H9 (cell line): ENCODE measurements around the gene IMPDH2. TPM values are rescaled to one million over a fixed set of nuclear protein-coding genes. Genes with fewer than 3 reads are reported as not detected.

Experiments
- DNase-seq: peaks from one replicate; pipeline ENCODE4 v3.0.0-alpha.2; 2017
- H2AFZ ChIP-seq: one replicate; pipeline ENCODE4 v1.6.1; 2013; ENCODE audit warnings: mild to moderate bottlenecking, low read length, control low read depth, moderate library complexity
- H2AK5ac ChIP-seq: 2 replicates; pipeline ENCODE4 v1.6.1; 2013; ENCODE audit warnings: low read length, control low read depth, mixed read lengths; ENCODE audit not compliant: insufficient read length
- H2BK120ac ChIP-seq: one replicate; pipeline ENCODE4 v1.6.1; 2013; ENCODE audit warnings: low read depth, mild to moderate bottlenecking, low read length, control low read depth, inconsistent platforms; ENCODE audit not compliant: poor library complexity, severe bottlenecking
- H2BK12ac ChIP-seq: 2 replicates; pipeline ENCODE4 v1.6.1; 2013; ENCODE audit warnings: low read length, control low read depth, mixed read lengths, low read depth; ENCODE audit not compliant: insufficient read length
- H2BK15ac ChIP-seq: 2 replicates; pipeline ENCODE4 v1.6.1; 2013; ENCODE audit warnings: low read depth, low read length, control low read depth
- H2BK20ac ChIP-seq: one replicate; pipeline ENCODE4 v1.6.1; 2013; ENCODE audit warnings: low read depth, mild to moderate bottlenecking, low read length, control low read depth, inconsistent platforms; ENCODE audit not compliant: poor library complexity, severe bottlenecking
- H2BK5ac ChIP-seq: 2 replicates; pipeline ENCODE4 v1.6.1; 2013; ENCODE audit warnings: low read length, control low read depth, mixed read lengths; ENCODE audit not compliant: insufficient read length
- H3K14ac ChIP-seq: 2 replicates; pipeline ENCODE4 v1.6.1; 2013; ENCODE audit warnings: low read length, control low read depth; ENCODE audit not compliant: insufficient read depth
- H3K18ac ChIP-seq: 2 replicates; pipeline ENCODE4 v1.6.1; 2013; ENCODE audit warnings: low read depth, mild to moderate bottlenecking, mixed read lengths, low read length, control low read depth; ENCODE audit not compliant: insufficient read length
- H3K23ac ChIP-seq: 2 replicates; pipeline ENCODE4 v1.6.1; 2013; ENCODE audit warnings: low read length, control low read depth, mixed read lengths, low read depth; ENCODE audit not compliant: insufficient read length
- H3K23me2 ChIP-seq: 2 replicates; pipeline ENCODE4 v1.6.1; 2013; ENCODE audit warnings: low read depth, mild to moderate bottlenecking, mixed read lengths, low read length, control low read depth; ENCODE audit not compliant: insufficient read length, poor library complexity, severe bottlenecking
- H3K27ac ChIP-seq: 2 replicates; pipeline ENCODE4 v1.5.1; 2013; ENCODE audit warnings: low read length, control low read depth, mixed read lengths, low read depth; ENCODE audit not compliant: insufficient read length
- H3K27me3 ChIP-seq: 2 replicates; pipeline ENCODE4 v1.6.1; 2013; ENCODE audit warnings: low read length, control low read depth, inconsistent platforms; ENCODE audit not compliant: insufficient read depth
- H3K4ac ChIP-seq: 2 replicates; pipeline ENCODE4 v1.6.1; 2013; ENCODE audit warnings: low read depth, mild to moderate bottlenecking, control low read depth, inconsistent platforms, low read length, moderate library complexity
- H3K4me1 ChIP-seq: 2 replicates; pipeline ENCODE4 v1.6.1; 2013; ENCODE audit warnings: low read length, control low read depth, inconsistent platforms; ENCODE audit not compliant: insufficient read depth
- H3K4me2 ChIP-seq: 2 replicates; pipeline ENCODE4 v1.6.1; 2013; ENCODE audit warnings: low read length, control low read depth, mixed read lengths; ENCODE audit not compliant: insufficient read length, insufficient read depth
- H3K56ac ChIP-seq: 2 replicates; pipeline ENCODE4 v1.6.1; 2013; ENCODE audit warnings: low read depth, mild to moderate bottlenecking, mixed read lengths, low read length, control low read depth; ENCODE audit not compliant: insufficient read length
- H3K79me1 ChIP-seq: 2 replicates; pipeline ENCODE4 v1.6.1; 2013; ENCODE audit warnings: low read depth, mild to moderate bottlenecking, moderate library complexity, low read length, control low read depth, inconsistent platforms; ENCODE audit not compliant: insufficient read depth, poor library complexity, severe bottlenecking
- H3K79me2 ChIP-seq: 2 replicates; pipeline ENCODE4 v1.6.1; 2013; ENCODE audit warnings: low read length, control low read depth, inconsistent platforms; ENCODE audit not compliant: insufficient read depth
- H3K9ac ChIP-seq: 2 replicates; pipeline ENCODE4 v1.6.1; 2013; ENCODE audit warnings: low read length, control low read depth, mixed read lengths; ENCODE audit not compliant: insufficient read length; ENCODE audit errors: extremely low read depth
- H3K9me3 ChIP-seq: one replicate; pipeline ENCODE4 v1.6.1; 2013; ENCODE audit warnings: low read depth, low read length, inconsistent platforms; ENCODE audit not compliant: control insufficient read depth
- H3T11ph ChIP-seq: one replicate; pipeline ENCODE4 v1.6.1; 2013; ENCODE audit warnings: mild to moderate bottlenecking, low read length, control low read depth, inconsistent platforms
- H4K20me1 ChIP-seq: one replicate; pipeline ENCODE4 v1.6.1; 2013; ENCODE audit not compliant: control insufficient read depth, insufficient read length, insufficient read depth
- H4K5ac ChIP-seq: 2 replicates; pipeline ENCODE4 v1.6.1; 2013; ENCODE audit warnings: low read depth, mild to moderate bottlenecking, mixed read lengths, low read length, control low read depth; ENCODE audit not compliant: insufficient read length
- H4K8ac ChIP-seq: replicated peaks from 2 replicates; pipeline ENCODE4 v1.6.1; 2013; ENCODE audit warnings: low read length, control low read depth, mixed read lengths, low read depth; ENCODE audit not compliant: insufficient read length
- H4K91ac ChIP-seq: 2 replicates; pipeline ENCODE4 v1.6.1; 2013; ENCODE audit warnings: low read depth, mild to moderate bottlenecking, moderate library complexity, mixed read lengths, low read length, control low read depth; ENCODE audit not compliant: insufficient read length
- H3K27ac Mint-ChIP-seq, 3 experiments: 2 replicates in 2 of 3; 3 replicates in 1 of 3; pipeline ENCODE4 v1.8.0; 2020 to 2021; ENCODE audit warnings: mixed read lengths in 3 of 3, mild to moderate bottlenecking in 1 of 3, moderate library complexity in 1 of 3
- H3K27me3 Mint-ChIP-seq: 2 replicates; pipeline ENCODE4 v1.8.0; 2021; ENCODE audit warnings: low read depth, mild to moderate bottlenecking, moderate library complexity, mixed read lengths
- H3K36me3 Mint-ChIP-seq, 3 experiments: 2 replicates in 2 of 3; 3 replicates in 1 of 3; pipeline ENCODE4 v1.8.0; 2020 to 2021; ENCODE audit warnings: low read depth in 3 of 3, mixed read lengths in 3 of 3; ENCODE audit not compliant: insufficient read depth in 1 of 3
- H3K4me1 Mint-ChIP-seq, 2 experiments: 2 replicates each; pipeline ENCODE4 v1.8.0; 2020; ENCODE audit warnings: mixed read lengths in 2 of 2
- H3K4me3 Mint-ChIP-seq, 2 experiments: 2 replicates in 1 of 2; 3 replicates in 1 of 2; pipeline ENCODE4 v1.8.0; 2020 to 2021; ENCODE audit warnings: mild to moderate bottlenecking in 2 of 2, mixed read lengths in 2 of 2, moderate library complexity in 1 of 2
- H3K9me3 Mint-ChIP-seq, 2 experiments: 2 replicates in 1 of 2; 3 replicates in 1 of 2; pipeline ENCODE4 v1.8.0; 2020; ENCODE audit warnings: mild to moderate bottlenecking in 2 of 2, mixed read lengths in 2 of 2, moderate library complexity in 1 of 2
- WGBS: extraction: QIAGEN DNeasy Blood & Tissue Kit; methylation state at CpG from one replicate; pipeline ENCODE4 v1.1.7; 2013; ENCODE audit warnings: missing lambda C conversion rate, low lambda C conversion rate, mixed read lengths; ENCODE audit not compliant: insufficient read length; ENCODE audit errors: extremely low coverage; 5-methylcytosine and 5-hydroxymethylcytosine counted together
- total RNA-seq: library from RNA; stranded (reverse); gene quantifications from 2 replicates; pipeline ENCODE4 v1.2.1, GENCODE V29; 2021
- TF ChIP-seq, protein P1 (sequence below): fragments of 200-600 bp; sonication (generic); conservative IDR thresholded peaks from 3 replicates; pipeline ENCODE4 v1.8.0; 2021; ENCODE audit warnings: antibody characterized with exemption, mild to moderate bottlenecking

The IMPDH2 gene
- total RNA-seq, 1 experiment from 2014 or later, result 408 TPM

DNA sequence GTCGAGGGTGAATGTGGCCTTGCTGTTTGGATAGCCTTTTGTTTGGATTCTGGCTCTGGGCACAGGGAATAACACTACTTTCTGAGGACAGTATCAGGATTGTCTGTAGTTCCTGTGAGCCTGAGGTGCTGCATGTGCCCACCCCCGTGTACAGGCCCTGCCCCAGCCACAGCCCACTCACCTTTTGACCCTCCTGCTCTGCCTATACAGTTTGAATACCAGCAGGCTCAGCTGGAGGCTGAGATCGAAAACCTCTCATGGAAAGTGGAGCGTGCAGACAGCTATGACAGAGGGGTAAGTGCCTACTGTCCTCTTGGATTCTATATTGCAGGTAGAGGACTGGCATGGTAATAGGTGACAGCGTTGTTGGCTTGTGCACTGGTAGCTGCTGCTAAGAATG, 46.5 kb downstream of the IMPDH2 start:
- no peaks in the 10 kb centered on the region for H3K9me3 Mint-ChIP-seq
- H2AFZ ChIP-seq, result no peak overlapping the region
- H2BK120ac ChIP-seq, result no peak overlapping the region
- H3K14ac ChIP-seq, result no peak overlapping the region
- H4K91ac ChIP-seq, result no peak overlapping the region
- no peak overlapping the region for H3K4ac ChIP-seq
- no peak overlapping the region for H2BK15ac ChIP-seq
- H3K9ac ChIP-seq, result no peak overlapping the region
- no peaks in the 10 kb centered on the region; a peak in 1 of 4 replicates for H3K4me1 Mint-ChIP-seq
- H3K79me1 ChIP-seq, result no peaks in the 10 kb centered on the region
- no peaks in the 10 kb centered on the region for H3K23me2 ChIP-seq
- H2BK12ac ChIP-seq, result no peak overlapping the region
- no peak overlapping the region for H2AK5ac ChIP-seq
- no peak overlapping the region for H3K4me2 ChIP-seq
- no peak overlapping the region for H3K23ac ChIP-seq
- no peaks in the 10 kb centered on the region for H3K27me3 ChIP-seq
- H2BK5ac ChIP-seq, result no peak overlapping the region
- H3K27me3 Mint-ChIP-seq, result no peaks in the 10 kb centered on the region
- H3K27ac ChIP-seq, result no peak overlapping the region
- no peak overlapping the region for H3K18ac ChIP-seq
- no peaks in the 10 kb centered on the region for H3K79me2 ChIP-seq
- H3K27ac Mint-ChIP-seq, result no peak overlapping the region
- TF ChIP-seq, protein P1, sequence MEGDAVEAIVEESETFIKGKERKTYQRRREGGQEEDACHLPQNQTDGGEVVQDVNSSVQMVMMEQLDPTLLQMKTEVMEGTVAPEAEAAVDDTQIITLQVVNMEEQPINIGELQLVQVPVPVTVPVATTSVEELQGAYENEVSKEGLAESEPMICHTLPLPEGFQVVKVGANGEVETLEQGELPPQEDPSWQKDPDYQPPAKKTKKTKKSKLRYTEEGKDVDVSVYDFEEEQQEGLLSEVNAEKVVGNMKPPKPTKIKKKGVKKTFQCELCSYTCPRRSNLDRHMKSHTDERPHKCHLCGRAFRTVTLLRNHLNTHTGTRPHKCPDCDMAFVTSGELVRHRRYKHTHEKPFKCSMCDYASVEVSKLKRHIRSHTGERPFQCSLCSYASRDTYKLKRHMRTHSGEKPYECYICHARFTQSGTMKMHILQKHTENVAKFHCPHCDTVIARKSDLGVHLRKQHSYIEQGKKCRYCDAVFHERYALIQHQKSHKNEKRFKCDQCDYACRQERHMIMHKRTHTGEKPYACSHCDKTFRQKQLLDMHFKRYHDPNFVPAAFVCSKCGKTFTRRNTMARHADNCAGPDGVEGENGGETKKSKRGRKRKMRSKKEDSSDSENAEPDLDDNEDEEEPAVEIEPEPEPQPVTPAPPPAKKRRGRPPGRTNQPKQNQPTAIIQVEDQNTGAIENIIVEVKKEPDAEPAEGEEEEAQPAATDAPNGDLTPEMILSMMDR, result no peak
- H4K20me1 ChIP-seq, result no peaks in the 10 kb centered on the region
- H3K36me3 Mint-ChIP-seq, result peaks cover 41 to 76% (median 57%) of the 10 kb centered on the region in 3 experiments
- no peak overlapping the region for H4K5ac ChIP-seq
- H3K4me3 Mint-ChIP-seq, result no peak overlapping the region
- DNase-seq, result no peak
- H2BK20ac ChIP-seq, result no peak overlapping the region
- H3T11ph ChIP-seq, result no peak overlapping the region
- no peaks in the 10 kb centered on the region for H3K4me1 ChIP-seq
- H4K8ac ChIP-seq, result no peak overlapping the region
- no peak overlapping the region for H3K56ac ChIP-seq
- no CpG with 5 or more reads among the region's 5 CpGs for WGBS
- no peaks in the 10 kb centered on the region for H3K9me3 ChIP-seq
